Esophagus muscularis mucosa (tissue), 3 donors: ENCODE results near the gene CYP26B1.

Experiments
- POLR2AphosphoS5 ChIP-seq, 2 donors: sonication (generic); formaldehyde crosslinking; IDR thresholded peaks; one replicate each; pipeline ENCODE4 v1.6.1; 2017; ENCODE audit warnings: antibody characterized with exemption in 2 of 2
- TF ChIP-seq, protein P1 (sequence below), 3 experiments: fragments of 200-600 bp in 2 of 3; fragments of 450-650 bp in 1 of 3; sonication (generic) in 2 of 3; IDR thresholded peaks; one replicate each; pipeline ENCODE4 v1.5.1; 2017 to 2019; ENCODE audit warnings: antibody characterized with exemption in 3 of 3, mild to moderate bottlenecking in 2 of 3, moderate library complexity in 1 of 3

DNA sequence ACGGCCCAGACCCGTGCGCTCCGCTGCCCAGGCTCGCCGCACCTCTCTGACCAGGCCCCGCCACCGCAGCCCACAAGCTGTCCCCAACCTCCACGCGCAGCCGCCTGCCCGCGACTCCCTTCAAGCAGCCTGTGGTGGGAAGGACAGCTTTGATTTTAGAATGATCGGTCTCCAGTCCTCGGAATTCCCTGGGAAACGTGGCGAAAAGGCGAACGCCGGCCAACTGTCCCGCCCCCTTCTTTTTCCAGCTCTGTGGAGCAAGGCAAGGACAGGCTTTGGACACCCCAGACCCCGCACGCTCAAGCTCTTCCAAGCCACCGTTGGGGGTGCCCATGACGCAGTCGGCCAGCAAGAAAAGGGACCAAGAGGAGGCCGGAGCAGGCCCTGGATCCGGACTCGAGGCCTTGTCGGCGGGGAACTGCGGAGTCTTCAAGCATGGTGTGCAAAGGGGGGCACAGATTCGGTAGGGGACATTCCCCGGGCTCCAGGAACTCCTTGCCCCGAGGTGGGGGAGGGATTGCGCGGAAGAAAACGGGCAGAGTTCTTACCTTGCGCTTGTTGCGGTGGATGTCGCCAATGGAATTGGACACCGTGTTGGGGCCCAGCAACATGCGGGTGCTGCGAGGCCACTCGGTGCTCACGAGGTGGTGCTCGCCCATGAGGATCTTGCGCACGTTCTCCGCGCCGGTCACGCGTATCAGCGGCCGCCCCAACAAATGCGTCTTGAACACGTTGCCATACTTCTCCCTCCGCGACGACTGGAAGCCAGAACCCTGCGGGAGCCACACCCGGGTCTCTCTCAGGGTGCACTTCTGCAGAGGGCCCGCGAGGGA is 4.0 kb downstream of the CYP26B1 start:
- TF ChIP-seq, protein P1, sequence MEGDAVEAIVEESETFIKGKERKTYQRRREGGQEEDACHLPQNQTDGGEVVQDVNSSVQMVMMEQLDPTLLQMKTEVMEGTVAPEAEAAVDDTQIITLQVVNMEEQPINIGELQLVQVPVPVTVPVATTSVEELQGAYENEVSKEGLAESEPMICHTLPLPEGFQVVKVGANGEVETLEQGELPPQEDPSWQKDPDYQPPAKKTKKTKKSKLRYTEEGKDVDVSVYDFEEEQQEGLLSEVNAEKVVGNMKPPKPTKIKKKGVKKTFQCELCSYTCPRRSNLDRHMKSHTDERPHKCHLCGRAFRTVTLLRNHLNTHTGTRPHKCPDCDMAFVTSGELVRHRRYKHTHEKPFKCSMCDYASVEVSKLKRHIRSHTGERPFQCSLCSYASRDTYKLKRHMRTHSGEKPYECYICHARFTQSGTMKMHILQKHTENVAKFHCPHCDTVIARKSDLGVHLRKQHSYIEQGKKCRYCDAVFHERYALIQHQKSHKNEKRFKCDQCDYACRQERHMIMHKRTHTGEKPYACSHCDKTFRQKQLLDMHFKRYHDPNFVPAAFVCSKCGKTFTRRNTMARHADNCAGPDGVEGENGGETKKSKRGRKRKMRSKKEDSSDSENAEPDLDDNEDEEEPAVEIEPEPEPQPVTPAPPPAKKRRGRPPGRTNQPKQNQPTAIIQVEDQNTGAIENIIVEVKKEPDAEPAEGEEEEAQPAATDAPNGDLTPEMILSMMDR (IDR thresholded peaks at IDR 0.05): no peak
- no peak for TF ChIP-seq POLR2AphosphoS5 (IDR thresholded peaks at IDR 0.05)
